Breast epithelium (tissue), 4 donors: Measurements from ENCODE around the gene ASTL. TPM values are rescaled to one million over a fixed set of nuclear protein-coding genes. Genes with fewer than 3 reads are reported as not detected.

Source experiments
- DNase-seq, 2 donors: peaks; one replicate each; pipeline ENCODE4 v3.0.0-alpha.2; 2019; ENCODE audit warnings: low spot score in 2 of 2
- H3K27ac ChIP-seq, 2 donors: fragments of 200-600 bp; sonication (generic) in 1 of 2; one replicate each; pipeline ENCODE4 v1.5.1; 2016 to 2019; ENCODE audit warnings: mild to moderate bottlenecking in 1 of 2
- H3K27me3 ChIP-seq, 2 donors: fragments of 200-600 bp; sonication (generic) in 1 of 2; one replicate each; pipeline versions ENCODE4 v1.5.1 to v1.6.0; 2017 to 2019; ENCODE audit warnings: control low read depth in 1 of 2, mild to moderate bottlenecking in 1 of 2
- H3K36me3 ChIP-seq: fragments of 200-600 bp; one replicate; pipeline ENCODE4 v1.5.1; 2019
- H3K4me1 ChIP-seq, 2 donors: fragments of 200-600 bp; sonication (generic); one replicate each; pipeline ENCODE4 v1.5.1; 2016 to 2019; ENCODE audit warnings: control low read depth in 1 of 2
- H3K4me3 ChIP-seq, 3 donors: fragments of 200-600 bp; sonication (generic); 1 replicate in 2 of 3; 2 replicates in 1 of 3; pipeline ENCODE4 v1.5.1; 2016 to 2019; ENCODE audit warnings: mild to moderate bottlenecking in 3 of 3, moderate library complexity in 2 of 3
- H3K9me3 ChIP-seq, 2 donors: fragments of 200-600 bp; sonication (generic) in 1 of 2; one replicate each; pipeline ENCODE4 v1.5.1; 2016 to 2019; ENCODE audit warnings: control low read depth in 1 of 2
- POLR2A ChIP-seq: fragments of 450-650 bp; IDR thresholded peaks from one replicate; pipeline ENCODE4 v1.6.1; 2016; ENCODE audit warnings: antibody characterized with exemption, mild to moderate bottlenecking, moderate library complexity
- POLR2AphosphoS5 ChIP-seq, 3 donors: sonication (generic); formaldehyde crosslinking; IDR thresholded peaks; one replicate each; pipeline ENCODE4 v1.6.1; 2017; ENCODE audit warnings: antibody characterized with exemption in 3 of 3
- intact Hi-C: fragments of 100-400 bp; cut with DNase I; formaldehyde crosslinking; loops from one replicate; pipeline ENCODE4 v1.15.1; 2023; ENCODE audit warnings: low total_unique reads
- total RNA-seq, 3 donors: library from RNA; depleted of rRNA; stranded (reverse); fragments of >200 nt; gene quantifications; one replicate each; pipeline ENCODE4 v1.1.0, GENCODE V29; 2016
- TF ChIP-seq, protein P1 (sequence below), 3 donors: fragments of 450-650 bp; IDR thresholded peaks; one replicate each; pipeline ENCODE4 v1.5.1; 2016 to 2017; ENCODE audit warnings: antibody characterized with exemption in 3 of 3, mild to moderate bottlenecking in 3 of 3, moderate library complexity in 3 of 3

ASTL gene
- total RNA-seq, 3 donors from 2014 or later = 0.32 TPM; not detected in 2

DNA sequence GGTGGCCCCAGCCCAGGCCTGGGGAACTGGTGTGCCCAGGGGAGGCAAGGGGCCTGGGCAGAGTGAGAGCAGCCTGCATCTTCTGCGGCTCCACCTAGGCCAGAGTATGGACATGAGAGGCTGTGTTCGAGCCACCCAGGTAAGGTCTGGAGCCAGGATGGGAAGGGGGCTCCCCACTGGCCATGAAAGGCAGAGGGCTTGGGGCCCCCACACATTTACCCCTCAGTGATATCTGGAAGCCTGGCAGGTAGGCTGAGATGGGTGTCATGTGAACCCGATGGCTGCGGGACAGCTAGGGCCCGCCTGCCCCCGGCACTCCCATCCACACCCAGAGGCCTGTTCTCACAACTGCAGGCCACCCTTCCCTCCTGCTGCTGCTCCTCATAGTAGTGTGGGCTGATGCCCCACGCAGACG is 35.1 kb downstream of the ASTL start:
- intact Hi-C loops = no loop called here
- no peaks in the 10 kb centered on the region for H3K27me3 ChIP-seq

GRCh38 chr2:96102596-96103186 is 35.6 kb downstream of the ASTL start:
- Histone ChIP-seq H3K4me3 (no peak overlapping the region), H3K36me3 (no peaks in the 10 kb centered on the region), H3K9me3 (peaks cover 10 to 14% of the 10 kb centered on the region in 2 donors), H3K27me3 (no peaks in the 10 kb centered on the region), H3K27ac (no peak overlapping the region), H3K4me1 (no peaks in the 10 kb centered on the region)
- intact Hi-C loops = no loop called here
- no peak for DNase-seq
- TF ChIP-seq POLR2AphosphoS5 (IDR thresholded peaks at IDR 0.05) (no peak), POLR2A (no peak)
- TF ChIP-seq, protein P1, sequence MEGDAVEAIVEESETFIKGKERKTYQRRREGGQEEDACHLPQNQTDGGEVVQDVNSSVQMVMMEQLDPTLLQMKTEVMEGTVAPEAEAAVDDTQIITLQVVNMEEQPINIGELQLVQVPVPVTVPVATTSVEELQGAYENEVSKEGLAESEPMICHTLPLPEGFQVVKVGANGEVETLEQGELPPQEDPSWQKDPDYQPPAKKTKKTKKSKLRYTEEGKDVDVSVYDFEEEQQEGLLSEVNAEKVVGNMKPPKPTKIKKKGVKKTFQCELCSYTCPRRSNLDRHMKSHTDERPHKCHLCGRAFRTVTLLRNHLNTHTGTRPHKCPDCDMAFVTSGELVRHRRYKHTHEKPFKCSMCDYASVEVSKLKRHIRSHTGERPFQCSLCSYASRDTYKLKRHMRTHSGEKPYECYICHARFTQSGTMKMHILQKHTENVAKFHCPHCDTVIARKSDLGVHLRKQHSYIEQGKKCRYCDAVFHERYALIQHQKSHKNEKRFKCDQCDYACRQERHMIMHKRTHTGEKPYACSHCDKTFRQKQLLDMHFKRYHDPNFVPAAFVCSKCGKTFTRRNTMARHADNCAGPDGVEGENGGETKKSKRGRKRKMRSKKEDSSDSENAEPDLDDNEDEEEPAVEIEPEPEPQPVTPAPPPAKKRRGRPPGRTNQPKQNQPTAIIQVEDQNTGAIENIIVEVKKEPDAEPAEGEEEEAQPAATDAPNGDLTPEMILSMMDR (IDR thresholded peaks at IDR 0.05) = no peak

More for the DNA sequence above, 35.1 kb downstream of the ASTL start:
- Histone ChIP-seq H3K4me3 (no peak overlapping the region), H3K36me3 (no peaks in the 10 kb centered on the region), H3K9me3 (peaks cover 10 to 14% of the 10 kb centered on the region in 2 donors), H3K4me1 (no peaks in the 10 kb centered on the region), H3K27ac (no peak overlapping the region)
- TF ChIP-seq, protein P1 (IDR thresholded peaks at IDR 0.05) = no peak
- TF ChIP-seq POLR2A = no peak
- no peak for TF ChIP-seq POLR2AphosphoS5 (IDR thresholded peaks at IDR 0.05)
- DNase-seq = peak in 1 of 2 donors; percentile 25

- no peak for DNase-seq
- TF ChIP-seq POLR2AphosphoS5 (IDR thresholded peaks at IDR 0.05) = no peak
- no peak for TF ChIP-seq POLR2A
- TF ChIP-seq, protein P1 (IDR thresholded peaks at IDR 0.05) = no peak
- H3K4me1 ChIP-seq = no peaks in the 10 kb centered on the region
- no peaks in the 10 kb centered on the region for H3K36me3 ChIP-seq
- H3K9me3 ChIP-seq = peaks cover 9 to 13% of the 10 kb centered on the region in 2 donors
- no peaks in the 10 kb centered on the region for H3K27me3 ChIP-seq
- H3K4me3 ChIP-seq = no peak overlapping the region
- H3K27ac ChIP-seq = no peak overlapping the region
- intact Hi-C loops = no loop called here
Observed at GRCh38 chr2:96100893-96101304, 37.4 kb downstream of the ASTL start.

DNA sequence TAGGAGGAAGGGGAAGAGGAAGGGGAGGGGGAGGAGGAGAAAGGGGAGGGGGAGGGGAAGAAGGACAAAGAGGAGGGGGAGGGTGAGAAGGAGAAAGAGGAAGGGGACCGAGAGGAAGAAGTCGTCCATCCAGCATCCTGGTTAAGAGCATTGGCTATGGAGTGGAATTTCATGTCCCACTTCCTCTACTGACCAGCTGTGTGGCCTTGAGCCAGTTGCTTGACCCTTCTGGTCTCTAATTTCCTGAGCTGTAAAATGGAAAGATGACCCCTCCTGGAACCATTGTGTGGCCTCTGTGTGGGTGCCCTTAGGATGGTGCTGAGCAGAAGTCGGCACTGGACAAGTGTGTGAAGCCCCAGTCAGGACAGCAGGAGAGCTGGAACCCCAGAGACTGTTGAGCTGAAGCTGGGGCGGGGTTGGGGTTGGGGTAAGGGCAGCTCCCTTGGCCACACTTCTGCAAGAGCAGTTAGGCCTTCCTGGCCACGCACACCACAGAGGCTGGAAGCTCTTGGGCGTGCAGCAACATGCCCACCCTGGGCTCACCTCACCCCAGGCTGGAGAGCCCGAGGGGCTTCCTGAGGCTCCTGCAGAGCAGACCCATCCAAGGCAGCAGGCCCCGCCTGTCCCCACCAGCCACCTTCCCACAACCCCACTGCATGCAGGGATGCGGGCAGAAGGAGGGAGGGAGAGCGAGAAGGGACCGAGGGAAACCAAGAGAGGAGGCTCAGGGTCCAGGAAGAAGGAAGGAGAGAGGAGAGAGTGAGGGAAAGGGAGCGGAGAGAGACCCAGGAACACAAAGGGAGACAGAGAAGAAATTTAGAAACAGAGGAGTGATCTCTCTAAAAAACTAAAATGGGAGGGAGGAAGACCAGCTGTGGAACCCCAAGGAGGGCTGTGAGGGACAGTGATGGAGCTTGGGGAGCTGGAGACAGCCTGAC is 38.2 kb downstream of the ASTL start:
- H3K4me3 ChIP-seq = no peak overlapping the region
- TF ChIP-seq, protein P1 (IDR thresholded peaks at IDR 0.05) = no peak
- TF ChIP-seq POLR2AphosphoS5 (IDR thresholded peaks at IDR 0.05) = no peak
- TF ChIP-seq POLR2A = no peak
- peak in 1 of 2 donors; percentile 35 for DNase-seq
- no peaks in the 10 kb centered on the region for H3K36me3 ChIP-seq
- H3K27ac ChIP-seq = peak overlapping the region in 1 of 2 donors; percentile 20
- intact Hi-C loops = no loop called here
- no peaks in the 10 kb centered on the region for H3K4me1 ChIP-seq
- no peaks in the 10 kb centered on the region for H3K27me3 ChIP-seq
- H3K9me3 ChIP-seq = peaks cover 1 to 10% of the 10 kb centered on the region in 2 donors
